ENCODE measurements around the gene NAXD. TPM values are rescaled to one million over a fixed set of nuclear protein-coding genes. Genes with fewer than 3 reads are reported as not detected.

The NAXD gene
- total and polyA plus RNA-seq, 2 experiments from 2014 or later: 16.9 to 18.5 TPM

GRCh38 chr13:110681868-110682550 is 66.7 kb downstream of the NAXD start:
- ATAC-seq (no peak), DNase-seq (ENCODE audit: low spot score) (no peak)
- Histone ChIP-seq H3K4me1 (ENCODE audit: insufficient read depth) (no peaks in the 10 kb centered on the region), H3K9me2 (ENCODE audit: insufficient read depth) (no peaks in the 10 kb centered on the region), H2AFZ (no peak overlapping the region), H3K27me3 (ENCODE audit: insufficient read depth) (no peaks in the 10 kb centered on the region), H4K20me1 (replicated peaks; ENCODE audit: insufficient read depth) (no peaks in the 10 kb centered on the region; the same call in 1 of the 2 replicates), H3K4me3 (no peak overlapping the region), H3K79me2 (replicated peaks; ENCODE audit: insufficient read depth) (no peaks in the 10 kb centered on the region), H3K4me2 (no peak overlapping the region), H3F3A (replicated peaks; ENCODE audit: low read depth) (no peaks in the 10 kb centered on the region), H3K27ac (ENCODE audit: low read depth) (no peak overlapping the region), H3K36me3 (ENCODE audit: insufficient read depth) (peaks cover 21% of the 10 kb centered on the region; the same call in 1 of the 2 replicates)
- Mint-ChIP-seq H3K9me3 (no peaks in the 10 kb centered on the region), H3K27me3 (ENCODE audit: insufficient read depth, low read depth, poor library complexity) (peaks cover 4% of the 10 kb centered on the region), H3K27ac (no peak overlapping the region), H3K36me3 (ENCODE audit: low read depth) (peaks cover 50% of the 10 kb centered on the region), H3K4me1 (no peaks in the 10 kb centered on the region), H3K4me3 (no peak overlapping the region)
- TF ChIP-seq JUNB (IDR thresholded peaks at IDR 0.05; ENCODE audit: unreplicated experiment) (no peak), EZH2 (IDR thresholded peaks at IDR 0.05; ENCODE audit: low read depth, unreplicated experiment) (no peak), NANOG (IDR thresholded peaks at IDR 0.05; ENCODE audit: borderline replicate concordance) (no peak), CREB1 (CRISPR knock-in tag; IDR thresholded peaks at IDR 0.05; ENCODE audit: low read depth) (no peak), POLR2AphosphoS5 (IDR thresholded peaks at IDR 0.05; ENCODE audit: low read depth) (no peak), STAT1 (IDR thresholded peaks at IDR 0.05; ENCODE audit: unreplicated experiment) (no peak), ZNF114 (CRISPR knock-in tag; IDR thresholded peaks at IDR 0.05) (no peak)
- TF ChIP-seq, protein P1, sequence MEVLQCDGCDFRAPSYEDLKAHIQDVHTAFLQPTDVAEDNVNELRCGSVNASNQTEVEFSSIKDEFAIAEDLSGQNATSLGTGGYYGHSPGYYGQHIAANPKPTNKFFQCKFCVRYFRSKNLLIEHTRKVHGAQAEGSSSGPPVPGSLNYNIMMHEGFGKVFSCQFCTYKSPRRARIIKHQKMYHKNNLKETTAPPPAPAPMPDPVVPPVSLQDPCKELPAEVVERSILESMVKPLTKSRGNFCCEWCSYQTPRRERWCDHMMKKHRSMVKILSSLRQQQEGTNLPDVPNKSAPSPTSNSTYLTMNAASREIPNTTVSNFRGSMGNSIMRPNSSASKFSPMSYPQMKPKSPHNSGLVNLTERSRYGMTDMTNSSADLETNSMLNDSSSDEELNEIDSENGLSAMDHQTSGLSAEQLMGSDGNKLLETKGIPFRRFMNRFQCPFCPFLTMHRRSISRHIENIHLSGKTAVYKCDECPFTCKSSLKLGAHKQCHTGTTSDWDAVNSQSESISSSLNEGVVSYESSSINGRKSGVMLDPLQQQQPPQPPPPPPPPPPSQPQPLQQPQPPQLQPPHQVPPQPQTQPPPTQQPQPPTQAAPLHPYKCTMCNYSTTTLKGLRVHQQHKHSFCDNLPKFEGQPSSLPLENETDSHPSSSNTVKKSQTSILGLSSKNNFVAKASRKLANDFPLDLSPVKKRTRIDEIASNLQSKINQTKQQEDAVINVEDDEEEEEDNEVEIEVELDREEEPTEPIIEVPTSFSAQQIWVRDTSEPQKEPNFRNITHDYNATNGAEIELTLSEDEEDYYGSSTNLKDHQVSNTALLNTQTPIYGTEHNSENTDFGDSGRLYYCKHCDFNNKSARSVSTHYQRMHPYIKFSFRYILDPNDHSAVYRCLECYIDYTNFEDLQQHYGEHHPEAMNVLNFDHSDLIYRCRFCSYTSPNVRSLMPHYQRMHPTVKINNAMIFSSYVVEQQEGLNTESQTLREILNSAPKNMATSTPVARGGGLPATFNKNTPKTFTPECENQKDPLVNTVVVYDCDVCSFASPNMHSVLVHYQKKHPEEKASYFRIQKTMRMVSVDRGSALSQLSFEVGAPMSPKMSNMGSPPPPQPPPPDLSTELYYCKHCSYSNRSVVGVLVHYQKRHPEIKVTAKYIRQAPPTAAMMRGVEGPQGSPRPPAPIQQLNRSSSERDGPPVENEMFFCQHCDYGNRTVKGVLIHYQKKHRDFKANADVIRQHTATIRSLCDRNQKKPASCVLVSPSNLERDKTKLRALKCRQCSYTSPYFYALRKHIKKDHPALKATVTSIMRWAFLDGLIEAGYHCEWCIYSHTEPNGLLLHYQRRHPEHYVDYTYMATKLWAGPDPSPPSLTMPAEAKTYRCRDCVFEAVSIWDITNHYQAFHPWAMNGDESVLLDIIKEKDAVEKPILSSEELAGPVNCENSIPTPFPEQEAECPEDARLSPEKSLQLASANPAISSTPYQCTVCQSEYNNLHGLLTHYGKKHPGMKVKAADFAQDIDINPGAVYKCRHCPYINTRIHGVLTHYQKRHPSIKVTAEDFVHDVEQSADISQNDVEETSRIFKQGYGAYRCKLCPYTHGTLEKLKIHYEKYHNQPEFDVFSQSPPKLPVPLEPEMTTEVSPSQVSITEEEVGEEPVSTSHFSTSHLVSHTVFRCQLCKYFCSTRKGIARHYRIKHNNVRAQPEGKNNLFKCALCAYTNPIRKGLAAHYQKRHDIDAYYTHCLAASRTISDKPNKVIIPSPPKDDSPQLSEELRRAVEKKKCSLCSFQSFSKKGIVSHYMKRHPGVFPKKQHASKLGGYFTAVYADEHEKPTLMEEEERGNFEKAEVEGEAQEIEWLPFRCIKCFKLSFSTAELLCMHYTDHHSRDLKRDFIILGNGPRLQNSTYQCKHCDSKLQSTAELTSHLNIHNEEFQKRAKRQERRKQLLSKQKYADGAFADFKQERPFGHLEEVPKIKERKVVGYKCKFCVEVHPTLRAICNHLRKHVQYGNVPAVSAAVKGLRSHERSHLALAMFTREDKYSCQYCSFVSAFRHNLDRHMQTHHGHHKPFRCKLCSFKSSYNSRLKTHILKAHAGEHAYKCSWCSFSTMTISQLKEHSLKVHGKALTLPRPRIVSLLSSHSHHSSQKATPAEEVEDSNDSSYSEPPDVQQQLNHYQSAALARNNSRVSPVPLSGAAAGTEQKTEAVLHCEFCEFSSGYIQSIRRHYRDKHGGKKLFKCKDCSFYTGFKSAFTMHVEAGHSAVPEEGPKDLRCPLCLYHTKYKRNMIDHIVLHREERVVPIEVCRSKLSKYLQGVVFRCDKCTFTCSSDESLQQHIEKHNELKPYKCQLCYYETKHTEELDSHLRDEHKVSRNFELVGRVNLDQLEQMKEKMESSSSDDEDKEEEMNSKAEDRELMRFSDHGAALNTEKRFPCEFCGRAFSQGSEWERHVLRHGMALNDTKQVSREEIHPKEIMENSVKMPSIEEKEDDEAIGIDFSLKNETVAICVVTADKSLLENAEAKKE (CRISPR knock-in tag; IDR thresholded peaks at IDR 0.05): no peak
- TF ChIP-seq, protein P2, sequence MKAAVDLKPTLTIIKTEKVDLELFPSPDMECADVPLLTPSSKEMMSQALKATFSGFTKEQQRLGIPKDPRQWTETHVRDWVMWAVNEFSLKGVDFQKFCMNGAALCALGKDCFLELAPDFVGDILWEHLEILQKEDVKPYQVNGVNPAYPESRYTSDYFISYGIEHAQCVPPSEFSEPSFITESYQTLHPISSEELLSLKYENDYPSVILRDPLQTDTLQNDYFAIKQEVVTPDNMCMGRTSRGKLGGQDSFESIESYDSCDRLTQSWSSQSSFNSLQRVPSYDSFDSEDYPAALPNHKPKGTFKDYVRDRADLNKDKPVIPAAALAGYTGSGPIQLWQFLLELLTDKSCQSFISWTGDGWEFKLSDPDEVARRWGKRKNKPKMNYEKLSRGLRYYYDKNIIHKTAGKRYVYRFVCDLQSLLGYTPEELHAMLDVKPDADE (IDR thresholded peaks at IDR 0.05): no peak

All from GM23338 (cell line).